Adrenal gland (tissue), 5 donors: ENCODE measurements around the gene ABI1.

Source experiments
- CTCF ChIP-seq, 6 experiments: fragments of 450-650 bp in 4 of 6; fragments of 200-600 bp in 2 of 6; sonication (generic) in 1 of 6; IDR thresholded peaks; 1 replicate in 5 of 6; 2 replicates in 1 of 6; pipeline versions ENCODE4 v1.5.1 to v1.8.0; 2016 to 2021; ENCODE audit warnings: antibody characterized with exemption in 6 of 6, mild to moderate bottlenecking in 2 of 6, moderate library complexity in 1 of 6
- POLR2A ChIP-seq, 2 donors: fragments of 450-650 bp; IDR thresholded peaks; one replicate each; pipeline ENCODE4 v1.6.1; 2017; ENCODE audit warnings: antibody characterized with exemption in 2 of 2, mild to moderate bottlenecking in 2 of 2, moderate library complexity in 1 of 2
- donor health status: DM: no; HTN: no; CAD: no.

GRCh38 chr10:26755443-26755903 lies 105.3 kb downstream of the ABI1 start:
- no peak for TF ChIP-seq CTCF (IDR thresholded peaks at IDR 0.05)
- no peak for TF ChIP-seq POLR2A (IDR thresholded peaks at IDR 0.05)
